GM12878 (cell line): ENCODE data around the gene SFI1. TPM values are rescaled to one million over a fixed set of nuclear protein-coding genes. Genes with fewer than 3 reads are reported as not detected.

Source experiments
- ATAC-seq: fragments of 200-7000 bp; cut with Tn5 transposase; 3 replicates; pipeline ENCODE4 v1.9.1; 2020; ENCODE audit warnings: mild to moderate bottlenecking, moderate library complexity
- BruUV-seq: library from RNA; stranded (reverse); fragments of 400-500 nt; replicated peaks from 2 replicates; lab custom pipeline; 2021; lab: Mats Ljungman, UMichigan
- CTCF ChIA-PET: fragments of 300-600 bp; sonication (Branson Sonifier 250); formaldehyde crosslinking; extraction: SDS; loops from one replicate; lab custom pipeline; 2021; ENCODE audit warnings: inconsistent platforms; lab: Yijun Ruan, JAX
- POLR2A ChIA-PET: fragments of 350-600 bp; formaldehyde crosslinking; extraction: SDS; loops from one replicate; lab custom pipeline; 2021; ENCODE audit warnings: inconsistent platforms; lab: Charles Lee
- RAD21 ChIA-PET: fragments of 300-600 bp; sonication (Branson Sonifier 250); formaldehyde crosslinking; loops from one replicate; lab custom pipeline; 2023; ENCODE audit warnings: antibody characterized with exemption; ENCODE audit not compliant: unreplicated experiment; lab: Charles Lee
- SMC1A ChIA-PET: fragments of 300-600 bp; sonication (Branson Sonifier 250); formaldehyde crosslinking; loops from one replicate; lab custom pipeline; 2023; ENCODE audit not compliant: unreplicated experiment, uncharacterized antibody; lab: Charles Lee
- DNase-seq: peaks from one replicate; pipeline ENCODE4 v3.0.0-alpha.2; 2011; ENCODE audit warnings: low read depth, low spot score
- FAIRE-seq: peaks from 3 replicates; lab custom pipeline; 2011; peaks lifted over from hg19 to GRCh38; lab: Jason Lieb, UNC
- H2AFZ ChIP-seq: 2 replicates; pipeline ENCODE4 v1.6.0; 2011; ENCODE audit warnings: low read depth, low read length, control low read depth; ENCODE audit not compliant: control insufficient read depth
- H3K27ac ChIP-seq: 2 replicates; pipeline ENCODE4 v1.5.1; 2011; ENCODE audit warnings: control low read depth; ENCODE audit not compliant: control insufficient read depth, insufficient read depth
- H3K27me3 ChIP-seq, 2 experiments: replicated peaks in 1 of 2; 2 replicates each; pipeline versions ENCODE4 v1.6.0 to v1.6.1; 2011; ENCODE audit warnings: low read length in 1 of 2; ENCODE audit not compliant: control insufficient read depth in 2 of 2, insufficient read depth in 2 of 2
- H3K36me3 ChIP-seq, 2 experiments: 2 replicates each; pipeline ENCODE4 v1.5.1; 2011; ENCODE audit warnings: low read length in 1 of 2; ENCODE audit not compliant: control insufficient read depth in 2 of 2, insufficient read depth in 2 of 2
- H3K4me1 ChIP-seq: 2 replicates; pipeline ENCODE4 v1.6.1; 2011; ENCODE audit warnings: mild to moderate bottlenecking, low read length, moderate library complexity, mixed read lengths; ENCODE audit not compliant: control insufficient read depth, insufficient read depth
- H3K4me2 ChIP-seq: 2 replicates; pipeline ENCODE4 v1.6.0; 2011; ENCODE audit warnings: control low read depth; ENCODE audit not compliant: control insufficient read depth, insufficient read depth
- H3K4me3 ChIP-seq: fragments of 200-600 bp; sonication (generic); 2 replicates; pipeline ENCODE4 v1.5.1; 2016
- H3K79me2 ChIP-seq: 2 replicates; pipeline ENCODE4 v1.6.0; 2011; ENCODE audit warnings: low read length; ENCODE audit not compliant: control insufficient read depth, insufficient read depth
- H3K9ac ChIP-seq: 2 replicates; pipeline ENCODE4 v1.8.0; 2011; ENCODE audit warnings: low read length, control low read depth, mixed read lengths; ENCODE audit not compliant: control insufficient read depth, insufficient read depth
- H3K9me3 ChIP-seq: replicated peaks from 3 replicates; pipeline ENCODE4 v1.5.1; 2011; ENCODE audit warnings: mild to moderate bottlenecking, low read length; ENCODE audit not compliant: control insufficient read depth, insufficient read depth
- H4K20me1 ChIP-seq: 2 replicates; pipeline ENCODE4 v1.6.0; 2011; ENCODE audit not compliant: control insufficient read depth, insufficient read depth
- EED ChIP-seq: sonication (generic); IDR thresholded peaks from 2 replicates; pipeline ENCODE4 v1.6.1; 2016; ENCODE audit warnings: antibody characterized with exemption, low read depth
- FOXK2 ChIP-seq: fragments of 450-650 bp; IDR thresholded peaks from 2 replicates; pipeline ENCODE4 v1.6.1; 2017; ENCODE audit warnings: mild to moderate bottlenecking, moderate library complexity
- NFYA ChIP-seq: IDR thresholded peaks from 2 replicates; pipeline ENCODE4 v1.6.1; 2011; ENCODE audit warnings: low read depth, mild to moderate bottlenecking, low read length, improper control_type of control experiment, borderline replicate concordance
- PAX5 ChIP-seq: IDR thresholded peaks from 2 replicates; pipeline ENCODE4 v1.6.1; 2011; ENCODE audit warnings: low read depth, low read length, borderline replicate concordance
- RUNX3 ChIP-seq: IDR thresholded peaks from 2 replicates; pipeline ENCODE4 v1.6.1; 2012; ENCODE audit warnings: low read length, inconsistent platforms
- TCF3 ChIP-seq: IDR thresholded peaks from 2 replicates; pipeline ENCODE4 v1.6.1; 2012; ENCODE audit warnings: low read depth, mild to moderate bottlenecking, low read length, borderline replicate concordance; ENCODE audit not compliant: insufficient read depth
- WGBS: methylation state at CpG from one replicate; pipeline ENCODE4 v1.1.6; 2016; ENCODE audit warnings: low lambda C conversion rate; ENCODE audit not compliant: insufficient replicate concordance, insufficient coverage; ENCODE audit errors: missing lambda C conversion rate; 5-methylcytosine and 5-hydroxymethylcytosine counted together
- in situ Hi-C: fragments of 300-500 bp; cut with MboI; formaldehyde crosslinking; loops from 9 replicates; pipeline ENCODE4 v1.14.3; 2018; ENCODE audit warnings: mixed read lengths
- intact Hi-C: fragments of 100-400 bp; cut with micrococcal nuclease; formaldehyde crosslinking; loops from one replicate; pipeline ENCODE4 v1.14.2; 2022; ENCODE audit not compliant: unreplicated experiment
- polyA plus RNA-seq, 11 experiments: library from polyadenylated mRNA; depleted of rRNA in 4 of 11; unstranded in 6 of 11; stranded (reverse) in 5 of 11; fragments of >200 nt; fragmentation: Nextera tagmentation in 4 of 11; fragmentation: Illumina TruSeq in 1 of 11; extraction: Ambion mirVana in 4 of 11; extraction: Trizol in 1 of 11; gene quantifications; 1 replicate in 1 of 11; 2 replicates in 10 of 11; pipeline versions ENCODE4 v1.2.1 to v1.2.3, GENCODE V29; 2011 to 2016; ENCODE audit warnings: inconsistent platforms in 2 of 11, missing spikeins in 2 of 11, low read depth in 1 of 11
- total RNA-seq, 4 experiments: library from RNA; depleted of rRNA in 3 of 4; stranded (reverse); fragments of >200 nt in 3 of 4; fragmentation: Illumina TruSeq in 1 of 4; extraction: Trizol in 1 of 4; gene quantifications; 2 replicates each; pipeline versions ENCODE4 v1.2.1 to v1.2.3, GENCODE V29; 2013 to 2021
- TF ChIP-seq, protein P1 (sequence below): fragments of 450-650 bp; formaldehyde crosslinking; IDR thresholded peaks from 2 replicates; pipeline ENCODE4 v1.4.0; 2022; ENCODE audit warnings: mild to moderate bottlenecking, moderate library complexity

Gene SFI1
- total and polyA plus RNA-seq, 10 of the 15 experiments (the other 5 are each of a cell fraction or from before 2014, with no cell fraction given) = 6.3 to 70.1 (median 30.4) TPM

DNA sequence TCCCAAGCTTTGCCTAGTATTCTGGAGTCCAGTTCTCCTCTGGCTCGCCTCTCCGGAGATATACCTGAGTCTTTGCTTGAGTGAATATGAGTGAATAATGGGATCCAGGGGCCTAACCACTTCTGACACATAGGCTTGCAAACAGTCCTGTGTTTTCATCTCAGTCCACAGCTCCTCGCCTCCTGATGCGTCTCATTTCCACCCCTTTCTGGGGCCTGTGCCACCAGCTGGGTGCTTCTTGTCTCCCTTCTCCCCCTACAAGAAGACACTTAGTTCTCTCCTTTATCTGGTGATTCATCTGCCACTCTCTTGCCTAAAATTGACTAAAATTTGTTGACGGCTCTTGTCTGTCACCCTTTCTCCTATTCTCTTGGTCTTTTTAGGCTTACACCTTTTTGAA is 44.6 kb downstream of the SFI1 start:
- Histone ChIP-seq H3K36me3 (peaks cover 2 to 10% of the 10 kb centered on the region in 2 experiments; a peak in 3 of 4 replicates), H3K9me3 (no peaks in the 10 kb centered on the region; the same call in 1 of the 3 replicates), H3K4me1 (peaks cover 40% of the 10 kb centered on the region), H3K27me3 (no peaks in the 10 kb centered on the region), H3K4me2 (no peak overlapping the region), H4K20me1 (no peaks in the 10 kb centered on the region), H3K9ac (no peak overlapping the region), H3K27ac (no peak overlapping the region), H3K4me3 (no peak overlapping the region), H2AFZ (no peak overlapping the region), H3K79me2 (no peaks in the 10 kb centered on the region)
- CTCF ChIA-PET = interaction anchor here (1.3 kb wide), 1 partner anchor 15 kb away, joined by 6 read pairs; no protein-coding TSS in a partner anchor
- WGBS = 99% methylated on average over 5 of the region's 5 CpGs
- RAD21 ChIA-PET = no interaction called here
- POLR2A ChIA-PET = interaction anchor here (0.7 to 6.8 kb wide), 2 partner anchors 21 to 49 kb away, joined by 3 to 82 read pairs; partner anchors contain the start of genes EIF4ENIF1 and SFI1
- DNase-seq = no peak
- in situ Hi-C loops = no loop called here
- SMC1A ChIA-PET = interaction anchor here (1.6 kb wide), 1 partner anchor 20 kb away, joined by 5 read pairs; no protein-coding TSS in a partner anchor
- no TSS peak for BruUV-seq
- ATAC-seq = no peak
- intact Hi-C loops = no loop called here
- FAIRE-seq = no peak
- TF ChIP-seq PAX5 = no peak

- intact Hi-C loops = no loop called here
- H3K36me3 ChIP-seq = peaks cover 3 to 10% of the 10 kb centered on the region in 2 experiments
- peak overlapping the region; percentile 61 for H3K27ac ChIP-seq
- ChIA-PET POLR2A (interaction anchor here (0.5 to 1.3 kb wide), 4 partner anchors 39 to 101 kb away, joined by 4 to 8 read pairs (median 5); no protein-coding TSS in a partner anchor), SMC1A (interaction anchor here (0.7 to 1.9 kb wide), 10 partner anchors 8 to 930 kb away, joined by 3 to 8 read pairs (median 3); partner anchors contain the start of gene FBXO7), RAD21 (interaction anchor here (0.6 to 3.3 kb wide), 6 partner anchors 9 to 138 kb away, joined by 3 to 14 read pairs (median 4); partner anchors contain the start of gene SFI1), CTCF (interaction anchor here (0.6 to 2.5 kb wide), 7 partner anchors 12 to 298 kb away, joined by 3 to 10 read pairs (median 3); no protein-coding TSS in a partner anchor)
- no peak for DNase-seq
- no peaks in the 10 kb centered on the region for H4K20me1 ChIP-seq
- no peak for ATAC-seq
- no peak overlapping the region for H2AFZ ChIP-seq
- peak; percentile 65 for FAIRE-seq
- no peaks in the 10 kb centered on the region for H3K27me3 ChIP-seq
- no peak overlapping the region for H3K4me3 ChIP-seq
- BruUV-seq = no TSS peak
- peaks cover 2% of the 10 kb centered on the region; the same call in 2 of the 3 replicates for H3K9me3 ChIP-seq
- H3K4me2 ChIP-seq = peak overlapping the region; percentile 23; the same call in 1 of the 2 replicates
- no peak overlapping the region for H3K9ac ChIP-seq
- in situ Hi-C loops = no loop called here
- peaks cover 15% of the 10 kb centered on the region for H3K4me1 ChIP-seq
- WGBS = 74% methylated on average over 15 of the region's 15 CpGs
- H3K79me2 ChIP-seq = no peaks in the 10 kb centered on the region
- peak; percentile 45; the same call in 1 of the 2 replicates for TF ChIP-seq RUNX3
- TF ChIP-seq TCF3 = no peak
- TF ChIP-seq EED = peak; percentile 61; the same call in 1 of the 2 replicates
- TF ChIP-seq NFYA = no peak
- TF ChIP-seq, protein P1, sequence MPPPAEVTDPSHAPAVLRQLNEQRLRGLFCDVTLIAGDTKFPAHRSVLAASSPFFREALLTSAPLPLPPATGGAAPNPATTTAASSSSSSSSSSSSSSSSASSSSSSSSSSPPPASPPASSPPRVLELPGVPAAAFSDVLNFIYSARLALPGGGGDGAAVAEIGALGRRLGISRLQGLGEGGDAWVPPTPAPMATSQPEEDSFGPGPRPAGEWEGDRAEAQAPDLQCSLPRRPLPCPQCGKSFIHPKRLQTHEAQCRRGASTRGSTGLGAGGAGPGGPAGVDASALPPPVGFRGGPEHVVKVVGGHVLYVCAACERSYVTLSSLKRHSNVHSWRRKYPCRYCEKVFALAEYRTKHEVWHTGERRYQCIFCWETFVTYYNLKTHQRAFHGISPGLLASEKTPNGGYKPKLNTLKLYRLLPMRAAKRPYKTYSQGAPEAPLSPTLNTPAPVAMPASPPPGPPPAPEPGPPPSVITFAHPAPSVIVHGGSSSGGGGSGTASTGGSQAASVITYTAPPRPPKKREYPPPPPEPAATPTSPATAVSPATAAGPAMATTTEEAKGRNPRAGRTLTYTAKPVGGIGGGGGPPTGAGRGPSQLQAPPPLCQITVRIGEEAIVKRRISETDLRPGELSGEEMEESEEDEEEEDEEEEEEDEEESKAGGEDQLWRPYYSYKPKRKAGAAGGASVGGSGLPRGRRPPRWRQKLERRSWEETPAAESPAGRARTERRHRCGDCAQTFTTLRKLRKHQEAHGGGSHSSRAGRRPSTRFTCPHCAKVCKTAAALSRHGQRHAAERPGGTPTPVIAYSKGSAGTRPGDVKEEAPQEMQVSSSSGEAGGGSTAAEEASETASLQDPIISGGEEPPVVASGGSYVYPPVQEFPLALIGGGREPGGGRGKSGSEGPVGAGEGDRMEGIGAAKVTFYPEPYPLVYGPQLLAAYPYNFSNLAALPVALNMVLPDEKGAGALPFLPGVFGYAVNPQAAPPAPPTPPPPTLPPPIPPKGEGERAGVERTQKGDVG (CRISPR knock-in tag) = no peak
- no peak for TF ChIP-seq FOXK2
Measured at GRCh38 chr22:31544481-31545480, 48.4 kb downstream of the SFI1 start.
